Liver (tissue), 9 donors: ENCODE data around the gene LRRFIP1. TPM values are rescaled to one million over a fixed set of nuclear protein-coding genes. Genes with fewer than 3 reads are reported as not detected.
"Not testable (repeated sequence)": the region's sequence is repeated elsewhere in the genome, so short reads cannot be mapped to it uniquely, and the experiment has no call there.

Experiments used
- DNase-seq: peaks from one replicate; pipeline ENCODE4 v3.0.0-alpha.2; 2017; ENCODE audit warnings: low spot score
- H3K27ac ChIP-seq, 2 donors: one replicate each; pipeline ENCODE4 v1.7.0; 2013; ENCODE audit warnings: inconsistent platforms in 2 of 2, low read length in 2 of 2, control low read depth in 1 of 2, low read depth in 1 of 2, mild to moderate bottlenecking in 1 of 2
- H3K27me3 ChIP-seq, 4 donors: one replicate each; pipeline versions ENCODE4 v1.6.1 to v1.7.0; 2013; ENCODE audit warnings: low read length in 3 of 4, inconsistent platforms in 1 of 4, mild to moderate bottlenecking in 1 of 4, moderate library complexity in 1 of 4; ENCODE audit not compliant: control insufficient read depth in 4 of 4, insufficient read depth in 4 of 4
- H3K36me3 ChIP-seq, 4 donors: one replicate each; pipeline versions ENCODE4 v1.6.1 to v1.7.0; 2013; ENCODE audit warnings: low read length in 3 of 4, mild to moderate bottlenecking in 3 of 4, low read depth in 1 of 4, moderate library complexity in 1 of 4; ENCODE audit not compliant: control insufficient read depth in 4 of 4, insufficient read depth in 3 of 4
- H3K4me1 ChIP-seq, 4 donors: one replicate each; pipeline versions ENCODE4 v1.6.1 to v1.7.0; 2013; ENCODE audit warnings: low read length in 3 of 4, mild to moderate bottlenecking in 3 of 4, moderate library complexity in 1 of 4; ENCODE audit not compliant: control insufficient read depth in 4 of 4, insufficient read depth in 4 of 4
- H3K4me3 ChIP-seq, 3 donors: one replicate each; pipeline versions ENCODE4 v1.6.1 to v1.7.0; 2013; ENCODE audit warnings: low read length in 3 of 3, control low read depth in 1 of 3, low read depth in 1 of 3, mild to moderate bottlenecking in 1 of 3
- H3K9ac ChIP-seq, 2 donors: one replicate each; pipeline ENCODE4 v1.7.0; 2013; ENCODE audit warnings: low read length in 2 of 2, mild to moderate bottlenecking in 2 of 2, moderate library complexity in 2 of 2, control low read depth in 1 of 2, low read depth in 1 of 2
- H3K9me3 ChIP-seq, 4 donors: one replicate each; pipeline versions ENCODE4 v1.6.1 to v1.7.0; 2013; ENCODE audit warnings: low read length in 3 of 4; ENCODE audit not compliant: control insufficient read depth in 4 of 4
- ATF3 ChIP-seq: IDR thresholded peaks from 2 replicates; pipeline ENCODE4 v1.6.1; 2016; ENCODE audit warnings: antibody characterized with exemption
- EGR1 ChIP-seq, 2 donors: IDR thresholded peaks; 2 replicates each; pipeline ENCODE4 v1.6.1; 2016 to 2018; ENCODE audit warnings: antibody characterized with exemption in 2 of 2, low read depth in 2 of 2
- FOXA1 ChIP-seq: IDR thresholded peaks from 2 replicates; pipeline ENCODE4 v1.6.1; 2016; ENCODE audit warnings: antibody characterized with exemption
- FOXA2 ChIP-seq: IDR thresholded peaks from 2 replicates; pipeline ENCODE4 v1.6.1; 2016; ENCODE audit warnings: antibody characterized with exemption
- HNF4A ChIP-seq, 2 donors: conservative IDR thresholded peaks; 2 replicates each; pipeline ENCODE4 v1.6.1; 2016; ENCODE audit warnings: antibody characterized with exemption in 2 of 2, mild to moderate bottlenecking in 2 of 2
- HNF4G ChIP-seq: IDR thresholded peaks from 2 replicates; pipeline ENCODE4 v1.6.1; 2016; ENCODE audit warnings: antibody characterized with exemption
- JUND ChIP-seq, 2 donors: IDR thresholded peaks; 2 replicates each; pipeline ENCODE4 v1.6.1; 2016; ENCODE audit warnings: antibody characterized with exemption in 2 of 2
- NR2F2 ChIP-seq: IDR thresholded peaks from 2 replicates; pipeline ENCODE4 v1.6.1; 2016; ENCODE audit warnings: antibody characterized with exemption
- RAD21 ChIP-seq, 2 donors: IDR thresholded peaks; 2 replicates each; pipeline ENCODE4 v1.6.1; 2016; ENCODE audit warnings: antibody characterized with exemption in 2 of 2, mild to moderate bottlenecking in 2 of 2
- RXRA ChIP-seq, 2 donors: IDR thresholded peaks; 2 replicates each; pipeline ENCODE4 v1.6.1; 2017 to 2018; ENCODE audit warnings: antibody characterized with exemption in 2 of 2, mild to moderate bottlenecking in 1 of 2
- SP1 ChIP-seq: IDR thresholded peaks from 2 replicates; pipeline ENCODE4 v1.6.1; 2018; ENCODE audit warnings: antibody characterized with exemption, mild to moderate bottlenecking
- TAF1 ChIP-seq: conservative IDR thresholded peaks from 2 replicates; pipeline ENCODE4 v1.6.1; 2016; ENCODE audit warnings: antibody characterized with exemption, mild to moderate bottlenecking
- YY1 ChIP-seq: IDR thresholded peaks from 2 replicates; pipeline ENCODE4 v1.6.1; 2016; ENCODE audit warnings: antibody characterized with exemption, mild to moderate bottlenecking
- ZBTB33 ChIP-seq: IDR thresholded peaks from 2 replicates; pipeline ENCODE4 v1.6.1; 2016; ENCODE audit warnings: antibody characterized with exemption
- WGBS: extraction: QIAGEN DNeasy Blood & Tissue Kit; methylation state at CpG from one replicate; pipeline ENCODE4 v1.1.7; 2013; 5-methylcytosine and 5-hydroxymethylcytosine counted together
- polyA plus RNA-seq, 2 donors: library from polyadenylated mRNA; stranded (reverse) in 1 of 2; unstranded in 1 of 2; fragments of 200-250 nt in 1 of 2; fragments of >200 nt in 1 of 2; fragmentation: Nextera tagmentation in 1 of 2; extraction: Ambion mirVana in 1 of 2; gene quantifications; one replicate each; pipeline versions ENCODE4 v1.2.1 to v1.2.3, GENCODE V29; 2013 to 2015
- total RNA-seq, 2 donors: library from RNA; depleted of rRNA; stranded (reverse); fragments of >200 nt; gene quantifications; one replicate each; pipeline ENCODE4 v1.2.3, GENCODE V29; 2014
- TF ChIP-seq, protein P1 (sequence below): IDR thresholded peaks from 2 replicates; pipeline ENCODE4 v1.6.1; 2016; ENCODE audit warnings: antibody characterized with exemption, mild to moderate bottlenecking
- TF ChIP-seq, protein P2 (sequence below): IDR thresholded peaks from 2 replicates; pipeline ENCODE4 v1.6.1; 2016; ENCODE audit warnings: antibody characterized with exemption
- donor health status: healthy.
- donor health status: healthy.
- donor health status: healthy.
- donor health status: healthy.
- donor health status: healthy.

The LRRFIP1 gene
- total and polyA plus RNA-seq, 4 donors: 13.3 to 56.1 (median 39.1) TPM

DNA sequence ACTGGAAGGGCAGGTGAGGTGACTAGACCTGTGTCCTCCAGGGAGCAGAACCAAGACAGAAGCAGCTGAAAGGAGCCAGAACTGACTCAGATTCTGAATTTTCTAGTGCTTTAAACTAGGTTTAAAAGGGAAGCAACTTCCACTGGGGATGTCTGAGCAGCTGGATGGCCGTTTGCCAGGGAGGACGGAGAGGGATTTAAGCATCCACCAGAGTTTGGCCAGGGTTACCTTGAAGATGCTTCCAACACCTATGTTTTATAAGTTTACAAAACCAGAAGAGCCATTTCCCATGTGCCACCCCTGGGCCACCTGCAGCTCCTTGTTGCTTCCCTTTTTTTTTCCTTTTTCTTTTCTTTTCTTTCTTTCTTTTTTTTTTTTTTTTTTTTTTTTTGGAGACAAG lies 122.6 kb downstream of the LRRFIP1 start:
- Histone ChIP-seq H3K9ac (no peak overlapping the region), H3K27me3 (no peaks in the 10 kb centered on the region), H3K36me3 (peaks cover 9 to 38% (median 25%) of the 10 kb centered on the region in 4 donors), H3K4me1 (peaks cover 0 to 3% (median under 1%) of the 10 kb centered on the region in 4 donors), H3K27ac (no peak overlapping the region), H3K4me3 (no peak overlapping the region), H3K9me3 (no peaks in the 10 kb centered on the region)
- TF ChIP-seq ZBTB33: no peak
- no peak for TF ChIP-seq EGR1 (IDR thresholded peaks at IDR 0.05; ENCODE audit: low read depth in 2 of 2)
- TF ChIP-seq NR2F2: no peak
- TF ChIP-seq YY1: no peak
- TF ChIP-seq RAD21 (IDR thresholded peaks at IDR 0.05): no peak
- TF ChIP-seq, protein P1, sequence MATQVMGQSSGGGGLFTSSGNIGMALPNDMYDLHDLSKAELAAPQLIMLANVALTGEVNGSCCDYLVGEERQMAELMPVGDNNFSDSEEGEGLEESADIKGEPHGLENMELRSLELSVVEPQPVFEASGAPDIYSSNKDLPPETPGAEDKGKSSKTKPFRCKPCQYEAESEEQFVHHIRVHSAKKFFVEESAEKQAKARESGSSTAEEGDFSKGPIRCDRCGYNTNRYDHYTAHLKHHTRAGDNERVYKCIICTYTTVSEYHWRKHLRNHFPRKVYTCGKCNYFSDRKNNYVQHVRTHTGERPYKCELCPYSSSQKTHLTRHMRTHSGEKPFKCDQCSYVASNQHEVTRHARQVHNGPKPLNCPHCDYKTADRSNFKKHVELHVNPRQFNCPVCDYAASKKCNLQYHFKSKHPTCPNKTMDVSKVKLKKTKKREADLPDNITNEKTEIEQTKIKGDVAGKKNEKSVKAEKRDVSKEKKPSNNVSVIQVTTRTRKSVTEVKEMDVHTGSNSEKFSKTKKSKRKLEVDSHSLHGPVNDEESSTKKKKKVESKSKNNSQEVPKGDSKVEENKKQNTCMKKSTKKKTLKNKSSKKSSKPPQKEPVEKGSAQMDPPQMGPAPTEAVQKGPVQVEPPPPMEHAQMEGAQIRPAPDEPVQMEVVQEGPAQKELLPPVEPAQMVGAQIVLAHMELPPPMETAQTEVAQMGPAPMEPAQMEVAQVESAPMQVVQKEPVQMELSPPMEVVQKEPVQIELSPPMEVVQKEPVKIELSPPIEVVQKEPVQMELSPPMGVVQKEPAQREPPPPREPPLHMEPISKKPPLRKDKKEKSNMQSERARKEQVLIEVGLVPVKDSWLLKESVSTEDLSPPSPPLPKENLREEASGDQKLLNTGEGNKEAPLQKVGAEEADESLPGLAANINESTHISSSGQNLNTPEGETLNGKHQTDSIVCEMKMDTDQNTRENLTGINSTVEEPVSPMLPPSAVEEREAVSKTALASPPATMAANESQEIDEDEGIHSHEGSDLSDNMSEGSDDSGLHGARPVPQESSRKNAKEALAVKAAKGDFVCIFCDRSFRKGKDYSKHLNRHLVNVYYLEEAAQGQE: no peak
- TF ChIP-seq SP1: no peak
- no peak for TF ChIP-seq FOXA2
- no peak for TF ChIP-seq TAF1
- no peak for TF ChIP-seq ATF3
- 85% methylated on average over 2 of the region's 2 CpGs for WGBS
- DNase-seq: no peak

DNA sequence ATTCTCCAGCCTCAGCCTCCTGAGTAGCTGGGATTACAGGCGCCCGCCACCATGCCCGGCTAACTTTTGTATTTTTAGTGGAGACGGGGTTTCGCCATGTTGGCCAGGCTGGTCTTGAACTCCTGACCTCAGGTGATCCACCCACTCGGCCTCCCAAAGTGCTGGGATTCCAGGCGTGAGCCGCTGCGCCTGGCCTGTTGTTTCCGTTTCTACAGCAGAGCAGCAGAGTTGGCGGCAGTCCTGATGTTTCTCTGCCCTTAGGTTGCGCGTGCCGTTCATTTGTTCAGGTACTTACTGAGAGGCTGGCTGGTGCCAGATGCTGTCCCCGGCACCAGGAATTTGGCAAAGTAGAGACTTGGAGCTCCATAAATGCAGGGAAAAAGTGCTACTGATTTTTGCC lies 123.1 kb downstream of the LRRFIP1 start:
- H3K9ac ChIP-seq, H3K27me3 ChIP-seq, H3K27ac ChIP-seq, H3K4me1 ChIP-seq, H3K4me3 ChIP-seq, DNase-seq, H3K9me3 ChIP-seq: not testable (repeated sequence)
- WGBS: 92% methylated on average over 15 of the region's 15 CpGs
- peaks cover 10 to 43% (median 27%) of the 10 kb centered on the region in 4 donors for H3K36me3 ChIP-seq

GRCh38 chr2:237752761-237753165 lies 125.4 kb downstream of the LRRFIP1 start:
- Histone ChIP-seq H3K4me1 (no peaks in the 10 kb centered on the region), H3K36me3 (peaks cover 13 to 48% (median 42%) of the 10 kb centered on the region in 4 donors)
- DNase-seq: no peak

More at GRCh38 chr2:237752761-237753165, 125.4 kb downstream of the LRRFIP1 start:
- H3K27me3 ChIP-seq: no peaks in the 10 kb centered on the region
- H3K9ac ChIP-seq: no peak overlapping the region
- TF ChIP-seq, protein P1: no peak
- TF ChIP-seq HNF4G (no peak), EGR1 (IDR thresholded peaks at IDR 0.05; ENCODE audit: low read depth in 2 of 2) (no peak), HNF4A (conservative IDR thresholded peaks at IDR 0.05) (no peak), RXRA (IDR thresholded peaks at IDR 0.05) (no peak), ZBTB33 (no peak), FOXA1 (no peak), JUND (IDR thresholded peaks at IDR 0.05) (no peak), TAF1 (no peak), RAD21 (IDR thresholded peaks at IDR 0.05) (no peak)
- TF ChIP-seq, protein P2, sequence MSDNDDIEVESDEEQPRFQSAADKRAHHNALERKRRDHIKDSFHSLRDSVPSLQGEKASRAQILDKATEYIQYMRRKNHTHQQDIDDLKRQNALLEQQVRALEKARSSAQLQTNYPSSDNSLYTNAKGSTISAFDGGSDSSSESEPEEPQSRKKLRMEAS: no peak
- H3K9me3 ChIP-seq: no peaks in the 10 kb centered on the region
- H3K4me3 ChIP-seq: no peak overlapping the region
- 83% methylated on average over 5 of the region's 5 CpGs for WGBS
- no peak overlapping the region for H3K27ac ChIP-seq
